DMS114 treated with DMSO at 0.1 percent for 48 hours (cell line): ENCODE measurements around the gene ZNF425.
A peak's percentile ranks its signal among the peaks of the same experiment; 100 is the strongest.
"Not testable (repeated sequence)": the region's sequence is repeated elsewhere in the genome, so short reads cannot be mapped to it uniquely, and the experiment has no call there.

Source experiments
- DNase-seq: peaks from one replicate; lab custom pipeline; 2025; ENCODE audit not compliant: unreplicated experiment; lab: John Stamatoyannopoulos, UW

The ZNF425 gene

GRCh38 chr7:149136118-149136517, 10.0 kb upstream of the ZNF425 start:
- DNase-seq: no peak

- DNase-seq: no peak
Measured at GRCh38 chr7:149133028-149133710, 7.0 kb upstream of the ZNF425 start.

GRCh38 chr7:149130572-149131198, 4.6 kb upstream of the ZNF425 start:
- DNase-seq: no peak

GRCh38 chr7:149126662-149127266, 640 bp upstream of the ZNF425 start:
- peak; percentile 30 for DNase-seq

- no peak for DNase-seq
Measured at GRCh38 chr7:149125189-149125862, 798 bp downstream of the ZNF425 start.

- no peak for DNase-seq
Measured at GRCh38 chr7:149109969-149110368, 16.2 kb downstream of the ZNF425 start.

- DNase-seq: no peak
Measured at GRCh38 chr7:149104749-149105148, 21.4 kb downstream of the ZNF425 start.

GRCh38 chr7:149104214-149104613, 21.9 kb downstream of the ZNF425 start:
- no peak for DNase-seq

- DNase-seq: no peak
Measured at GRCh38 chr7:149103424-149103823, 22.7 kb downstream of the ZNF425 start.

GRCh38 chr7:149102666-149103065, 23.5 kb downstream of the ZNF425 start:
- no peak for DNase-seq

- no peak for DNase-seq
Measured at GRCh38 chr7:149100821-149101220, 25.3 kb downstream of the ZNF425 start.

GRCh38 chr7:149099058-149099457, 27.1 kb downstream of the ZNF425 start:
- DNase-seq: no peak

- no peak for DNase-seq
Measured at GRCh38 chr7:149097088-149097487, 29.0 kb downstream of the ZNF425 start.

GRCh38 chr7:149093228-149093627, 32.9 kb downstream of the ZNF425 start:
- DNase-seq: no peak

- not testable (repeated sequence) for DNase-seq
Measured at GRCh38 chr7:149092244-149092643, 33.9 kb downstream of the ZNF425 start.

GRCh38 chr7:149090397-149091195, 35.5 kb downstream of the ZNF425 start, which contains the start of gene ZNF786:
TSS of gene ZNF786 (minus strand) at chr7:149090718. CDS start at chr7:149090640, 78 bp downstream.
- peak; percentile 76 for DNase-seq

GRCh38 chr7:149087376-149087775, 38.7 kb downstream of the ZNF425 start:
- DNase-seq: no peak

GRCh38 chr7:149085866-149086265, 40.3 kb downstream of the ZNF425 start:
- no peak for DNase-seq

- DNase-seq: no peak
Measured at GRCh38 chr7:149084407-149084806, 41.7 kb downstream of the ZNF425 start.

- no peak for DNase-seq
Measured at GRCh38 chr7:149081914-149082313, 44.2 kb downstream of the ZNF425 start.

GRCh38 chr7:149077594-149077993, 48.5 kb downstream of the ZNF425 start:
- no peak for DNase-seq
